Spleen (tissue), 7 donors: ENCODE data around the gene TTC23.

ENCODE experiments used
- CTCF ChIP-seq, 11 experiments: fragments of 200-600 bp in 7 of 11; fragments of 450-650 bp in 4 of 11; sonication (generic) in 4 of 11; IDR thresholded peaks in 8 of 11; conservative IDR thresholded peaks in 3 of 11; 1 replicate in 7 of 11; 2 replicates in 4 of 11; pipeline versions ENCODE4 v1.4.0 to v1.8.0; 2016 to 2021; ENCODE audit warnings: antibody characterized with exemption in 11 of 11, inconsistent platforms in 4 of 11, mild to moderate bottlenecking in 1 of 11
- POLR2A ChIP-seq, 3 donors: fragments of 450-650 bp; IDR thresholded peaks; one replicate each; pipeline ENCODE4 v1.5.1; 2017; ENCODE audit warnings: antibody characterized with exemption in 3 of 3, mild to moderate bottlenecking in 1 of 3
- donor health status: DM: no; HTN: no; CAD: no; lungs with moderate emphysema.
- donor health status: DM: no; HTN: no; CAD: no.
- donor health status: DM: no; HTN: no; CAD: no.

GRCh38 chr15:99165020-99165790, 84.2 kb downstream of the TTC23 start:
- TF ChIP-seq POLR2A (IDR thresholded peaks at IDR 0.05): no peak
- TF ChIP-seq CTCF (IDR thresholded peaks at IDR 0.05 in 8 of 11, conservative IDR thresholded peaks at IDR 0.05 in 3 of 11): no peak
